ENCODE data around the gene SERPINA12.

SERPINA12 gene

DNA sequence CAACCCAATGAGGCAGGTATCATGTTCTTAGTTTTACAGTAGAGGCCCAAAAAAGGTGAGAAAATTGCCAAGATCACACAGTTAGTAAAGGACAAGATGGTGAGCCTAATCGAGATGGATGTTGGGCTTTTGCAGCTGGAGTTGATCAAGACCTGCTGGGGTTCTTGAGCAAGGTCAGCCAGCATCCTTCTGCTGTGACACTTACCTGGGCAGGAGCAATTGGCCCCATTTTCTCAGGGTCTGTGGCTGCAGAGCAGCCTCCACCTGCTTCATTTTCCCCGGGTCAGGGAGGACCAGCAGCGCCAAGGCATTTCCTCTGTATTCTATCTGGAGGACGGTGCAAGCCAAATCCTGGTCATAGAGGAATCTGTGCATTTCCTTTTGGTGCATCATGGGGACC, 63.1 kb downstream of the SERPINA12 start:
- TF ChIP-seq, protein P1, sequence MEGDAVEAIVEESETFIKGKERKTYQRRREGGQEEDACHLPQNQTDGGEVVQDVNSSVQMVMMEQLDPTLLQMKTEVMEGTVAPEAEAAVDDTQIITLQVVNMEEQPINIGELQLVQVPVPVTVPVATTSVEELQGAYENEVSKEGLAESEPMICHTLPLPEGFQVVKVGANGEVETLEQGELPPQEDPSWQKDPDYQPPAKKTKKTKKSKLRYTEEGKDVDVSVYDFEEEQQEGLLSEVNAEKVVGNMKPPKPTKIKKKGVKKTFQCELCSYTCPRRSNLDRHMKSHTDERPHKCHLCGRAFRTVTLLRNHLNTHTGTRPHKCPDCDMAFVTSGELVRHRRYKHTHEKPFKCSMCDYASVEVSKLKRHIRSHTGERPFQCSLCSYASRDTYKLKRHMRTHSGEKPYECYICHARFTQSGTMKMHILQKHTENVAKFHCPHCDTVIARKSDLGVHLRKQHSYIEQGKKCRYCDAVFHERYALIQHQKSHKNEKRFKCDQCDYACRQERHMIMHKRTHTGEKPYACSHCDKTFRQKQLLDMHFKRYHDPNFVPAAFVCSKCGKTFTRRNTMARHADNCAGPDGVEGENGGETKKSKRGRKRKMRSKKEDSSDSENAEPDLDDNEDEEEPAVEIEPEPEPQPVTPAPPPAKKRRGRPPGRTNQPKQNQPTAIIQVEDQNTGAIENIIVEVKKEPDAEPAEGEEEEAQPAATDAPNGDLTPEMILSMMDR (IDR thresholded peaks at IDR 0.05; ENCODE audit: low read depth, low read length) = no peak
- H3K4me3 ChIP-seq (ENCODE audit: low read depth, low read length) = no peak overlapping the region

DNA sequence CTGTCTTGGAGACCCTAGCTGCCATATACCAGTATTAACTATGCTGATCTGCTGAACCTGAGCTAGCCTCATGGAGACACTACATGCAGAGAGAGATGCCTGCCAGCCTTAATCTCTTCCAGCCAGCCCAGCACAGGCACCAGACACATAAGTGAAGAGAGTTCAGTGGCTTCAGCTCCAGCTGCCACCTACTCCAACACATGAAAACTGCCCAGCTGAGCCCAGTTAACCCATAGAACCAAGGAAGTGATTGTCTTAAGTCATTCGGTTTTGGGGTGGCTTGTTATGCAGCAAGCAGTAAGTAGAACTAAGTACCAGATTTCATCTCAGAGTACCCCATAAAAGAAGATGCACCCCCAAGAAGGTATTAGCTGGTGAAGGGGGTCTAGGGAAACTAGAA, 64.3 kb downstream of the SERPINA12 start:
- TF ChIP-seq, protein P1 (IDR thresholded peaks at IDR 0.05; ENCODE audit: low read depth, low read length) = no peak
- H3K4me3 ChIP-seq (ENCODE audit: low read depth, low read length) = no peak overlapping the region

DNA sequence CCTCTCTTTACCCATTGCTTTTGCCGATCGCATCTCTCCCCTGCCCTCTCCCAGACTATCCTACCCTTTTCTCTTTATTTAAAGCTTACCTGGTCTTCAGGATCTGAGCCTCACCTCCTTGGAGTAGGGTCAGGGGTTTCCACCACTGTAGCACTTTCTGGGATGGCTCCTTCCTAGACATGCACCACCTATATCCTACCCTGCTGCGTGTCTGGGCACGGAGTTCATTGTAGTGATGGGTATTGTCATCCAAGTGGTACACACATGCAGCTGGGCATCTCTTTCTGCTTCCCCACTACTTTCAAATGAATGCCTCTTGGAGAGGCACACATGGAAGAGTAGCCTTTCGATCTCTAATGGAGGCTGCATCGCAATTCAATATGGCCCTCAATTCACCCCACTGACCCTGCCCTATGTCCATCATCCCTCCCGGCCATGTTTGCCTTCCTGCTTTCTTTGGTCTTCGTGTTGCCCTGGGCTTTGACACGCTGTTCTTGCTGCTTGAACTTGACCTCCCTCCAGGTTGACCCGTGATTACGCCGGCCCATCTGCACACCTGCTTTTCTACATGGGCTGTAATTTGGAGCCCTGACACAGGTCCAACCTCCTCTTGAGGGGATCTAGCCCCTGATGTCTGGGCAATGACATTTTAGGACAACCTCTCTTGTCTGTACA, 67.6 kb downstream of the SERPINA12 start:
- TF ChIP-seq, protein P1 (IDR thresholded peaks at IDR 0.05; ENCODE audit: low read depth, low read length) = no peak
- H3K4me3 ChIP-seq (ENCODE audit: low read depth, low read length) = no peak overlapping the region

DNA sequence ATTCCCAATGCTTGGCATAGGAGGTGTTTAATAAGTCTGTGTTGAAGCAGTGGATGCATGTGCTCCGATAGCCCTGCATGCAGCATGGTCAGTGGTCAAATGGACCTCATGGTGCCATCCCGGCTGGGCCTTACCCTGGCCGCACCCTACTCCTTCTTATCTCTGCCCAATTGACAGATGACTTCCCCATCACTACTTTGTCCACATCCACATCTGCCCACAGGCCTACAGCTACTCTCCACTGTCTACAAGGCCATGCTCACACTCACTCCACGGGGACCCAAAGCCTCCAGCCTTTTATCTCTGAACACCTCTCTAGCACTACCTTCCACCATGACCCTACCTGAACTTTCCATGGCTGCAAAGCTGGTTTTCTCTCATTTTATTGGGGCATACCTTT, 68.1 kb downstream of the SERPINA12 start:
- no peak overlapping the region for H3K4me3 ChIP-seq (ENCODE audit: low read depth, low read length)
- TF ChIP-seq, protein P1 (IDR thresholded peaks at IDR 0.05; ENCODE audit: low read depth, low read length) = no peak

DNA sequence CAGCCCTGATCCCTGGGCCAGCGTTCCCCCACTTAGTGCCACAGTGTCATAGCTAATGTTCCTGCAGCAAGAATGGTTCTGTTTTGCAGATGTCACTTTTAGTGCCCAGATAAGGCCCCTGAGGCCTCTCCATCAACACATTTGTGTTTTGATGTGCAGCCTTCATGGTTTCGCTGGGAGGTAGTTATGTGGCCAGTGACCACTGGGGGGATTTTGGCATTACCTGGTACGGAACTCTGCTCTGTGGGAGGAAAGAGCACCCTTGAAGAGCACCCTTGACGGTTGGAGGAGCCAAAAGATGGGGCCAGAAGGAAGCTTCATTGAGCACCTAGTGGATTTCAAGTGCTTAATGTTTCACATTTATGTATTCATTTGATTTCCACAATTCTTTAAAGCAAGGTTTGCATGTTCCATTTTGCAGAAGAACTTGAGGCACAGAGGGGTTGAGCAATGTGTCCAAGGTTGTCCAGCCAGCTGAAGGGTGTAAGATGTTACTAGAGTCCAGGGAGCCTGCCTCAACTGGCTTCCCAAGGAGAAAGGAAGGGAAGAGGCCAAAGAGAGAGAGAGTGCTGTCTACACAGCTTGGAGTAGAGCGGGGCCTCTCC, 69.7 kb downstream of the SERPINA12 start:
- TF ChIP-seq, protein P1 (IDR thresholded peaks at IDR 0.05; ENCODE audit: low read depth, low read length) = no peak
- no peak overlapping the region for H3K4me3 ChIP-seq (ENCODE audit: low read depth, low read length)
